Prostate gland (tissue), 2 donors: Measurements from ENCODE around the gene ZCCHC2. TPM values are rescaled to one million over a fixed set of nuclear protein-coding genes. Genes with fewer than 3 reads are reported as not detected.

Experiments used
- DNase-seq: peaks from one replicate; pipeline ENCODE4 v3.0.0-alpha.2; 2019; ENCODE audit warnings: low spot score
- H3K27ac ChIP-seq, 2 donors: fragments of 200-600 bp; sonication (generic); 2 replicates each; pipeline ENCODE4 v1.5.1; 2017 to 2019
- H3K27me3 ChIP-seq: fragments of 200-600 bp; sonication (generic); replicated peaks from 2 replicates; pipeline ENCODE4 v1.5.1; 2019; ENCODE audit not compliant: insufficient read depth
- H3K36me3 ChIP-seq, 2 donors: fragments of 200-600 bp; sonication (generic); 1 replicate in 1 of 2; 2 replicates in 1 of 2; pipeline versions ENCODE4 v1.5.1 to v1.8.1; 2017 to 2019
- H3K4me1 ChIP-seq: fragments of 200-600 bp; sonication (generic); replicated peaks from 2 replicates; pipeline ENCODE4 v1.5.1; 2019
- H3K4me3 ChIP-seq, 2 donors: fragments of 200-600 bp; sonication (generic); 2 replicates each; pipeline ENCODE4 v1.5.1; 2017 to 2019
- H3K9me3 ChIP-seq: fragments of 200-600 bp; sonication (generic); 2 replicates; pipeline ENCODE4 v1.5.1; 2017
- POLR2A ChIP-seq: fragments of 450-650 bp; IDR thresholded peaks from one replicate; pipeline ENCODE4 v1.6.1; 2016; ENCODE audit warnings: antibody characterized with exemption, mild to moderate bottlenecking
- POLR2AphosphoS5 ChIP-seq: sonication (generic); formaldehyde crosslinking; IDR thresholded peaks from one replicate; pipeline ENCODE4 v1.6.1; 2017; ENCODE audit warnings: antibody characterized with exemption
- WGBS: methylation state at CpG from one replicate; pipeline ENCODE4 v1.1.5; 2018; 5-methylcytosine and 5-hydroxymethylcytosine counted together
- intact Hi-C: fragments of 100-400 bp; cut with DNase I; formaldehyde crosslinking; loops from one replicate; pipeline ENCODE4 v1.14.2; 2022
- total RNA-seq, 2 donors: library from RNA; depleted of rRNA; stranded (reverse); fragments of >200 nt; gene quantifications; one replicate each; pipeline ENCODE4 v1.1.0, GENCODE V29; 2016
- TF ChIP-seq, protein P1 (sequence below), 4 experiments: fragments of 200-600 bp in 2 of 4; fragments of 450-650 bp in 2 of 4; sonication (generic) in 2 of 4; IDR thresholded peaks; 1 replicate in 3 of 4; 2 replicates in 1 of 4; pipeline ENCODE4 v1.5.1; 2016 to 2019; ENCODE audit warnings: antibody characterized with exemption in 4 of 4, mild to moderate bottlenecking in 2 of 4, moderate library complexity in 2 of 4

Gene ZCCHC2
- total RNA-seq, 2 donors from 2014 or later: 18.7 to 39.4 TPM

DNA sequence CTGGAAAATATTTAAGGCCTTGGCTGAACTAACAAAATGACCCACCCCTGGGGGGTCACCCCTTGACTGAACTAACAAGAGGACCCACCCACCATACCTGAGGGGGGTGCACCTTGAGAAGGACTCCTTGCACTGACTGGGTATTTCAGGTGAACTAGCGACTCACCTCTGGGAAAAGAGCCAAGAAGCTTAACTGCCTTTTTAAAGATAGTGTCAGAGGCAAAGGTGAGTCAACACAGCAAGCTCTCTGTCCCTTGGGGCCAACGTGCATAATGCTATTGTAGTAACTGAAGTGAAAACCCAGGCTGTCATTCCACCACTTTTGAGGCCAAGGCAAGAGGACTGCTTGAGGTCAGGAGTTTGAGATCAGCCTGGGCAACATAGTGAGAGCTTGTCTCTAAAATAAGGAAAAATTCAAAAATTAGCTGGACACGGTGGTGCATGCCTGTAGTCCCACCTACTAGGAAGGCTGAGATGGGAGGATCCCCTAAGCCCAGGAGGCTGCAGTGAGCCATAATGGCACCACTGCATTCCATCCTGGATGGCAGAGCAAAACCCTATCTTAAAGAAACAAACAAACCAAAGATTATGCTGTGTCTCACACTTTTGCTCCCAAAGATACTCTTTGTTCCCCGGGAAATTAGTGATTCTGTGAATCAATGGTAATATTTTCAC is 36.4 kb upstream of the ZCCHC2 start:
- TF ChIP-seq POLR2AphosphoS5: no peak
- no peak for TF ChIP-seq POLR2A
- TF ChIP-seq, protein P1, sequence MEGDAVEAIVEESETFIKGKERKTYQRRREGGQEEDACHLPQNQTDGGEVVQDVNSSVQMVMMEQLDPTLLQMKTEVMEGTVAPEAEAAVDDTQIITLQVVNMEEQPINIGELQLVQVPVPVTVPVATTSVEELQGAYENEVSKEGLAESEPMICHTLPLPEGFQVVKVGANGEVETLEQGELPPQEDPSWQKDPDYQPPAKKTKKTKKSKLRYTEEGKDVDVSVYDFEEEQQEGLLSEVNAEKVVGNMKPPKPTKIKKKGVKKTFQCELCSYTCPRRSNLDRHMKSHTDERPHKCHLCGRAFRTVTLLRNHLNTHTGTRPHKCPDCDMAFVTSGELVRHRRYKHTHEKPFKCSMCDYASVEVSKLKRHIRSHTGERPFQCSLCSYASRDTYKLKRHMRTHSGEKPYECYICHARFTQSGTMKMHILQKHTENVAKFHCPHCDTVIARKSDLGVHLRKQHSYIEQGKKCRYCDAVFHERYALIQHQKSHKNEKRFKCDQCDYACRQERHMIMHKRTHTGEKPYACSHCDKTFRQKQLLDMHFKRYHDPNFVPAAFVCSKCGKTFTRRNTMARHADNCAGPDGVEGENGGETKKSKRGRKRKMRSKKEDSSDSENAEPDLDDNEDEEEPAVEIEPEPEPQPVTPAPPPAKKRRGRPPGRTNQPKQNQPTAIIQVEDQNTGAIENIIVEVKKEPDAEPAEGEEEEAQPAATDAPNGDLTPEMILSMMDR (IDR thresholded peaks at IDR 0.05): no peak
- 58% methylated on average over 4 of the region's 4 CpGs for WGBS
- Histone ChIP-seq H3K27ac (no peak overlapping the region), H3K27me3 (no peaks in the 10 kb centered on the region), H3K36me3 (no peaks in the 10 kb centered on the region), H3K4me1 (no peaks in the 10 kb centered on the region), H3K4me3 (no peak overlapping the region), H3K9me3 (no peaks in the 10 kb centered on the region)
- intact Hi-C loops: no loop called here
- DNase-seq: no peak

DNA sequence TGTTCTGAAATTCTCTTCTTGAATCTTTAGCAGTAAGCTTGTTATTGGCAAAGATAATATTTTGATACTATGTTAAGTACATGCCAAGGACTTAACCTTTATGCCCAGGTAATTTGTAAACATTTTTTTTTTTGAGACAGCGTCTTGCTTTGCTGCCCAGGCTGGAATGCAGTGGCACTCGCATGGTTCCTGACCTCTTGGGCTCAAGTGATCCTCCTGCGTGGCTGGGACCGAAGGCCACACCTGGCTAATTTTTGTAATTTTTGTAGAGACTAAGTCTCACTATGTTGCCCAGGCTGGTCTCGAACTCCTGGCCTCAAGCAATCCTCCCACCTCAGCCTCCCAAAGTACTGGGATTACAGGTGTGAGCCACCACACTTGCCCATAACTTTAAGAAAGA is 35.7 kb upstream of the ZCCHC2 start:
- H3K4me1 ChIP-seq: no peaks in the 10 kb centered on the region
- WGBS: 95% methylated on average over 5 of the region's 5 CpGs
- TF ChIP-seq POLR2AphosphoS5: no peak
- TF ChIP-seq, protein P1 (IDR thresholded peaks at IDR 0.05): no peak
- no peak for TF ChIP-seq POLR2A
- H3K27ac ChIP-seq: no peak overlapping the region
- H3K27me3 ChIP-seq: no peaks in the 10 kb centered on the region
- no peaks in the 10 kb centered on the region for H3K36me3 ChIP-seq
- no peak overlapping the region for H3K4me3 ChIP-seq
- H3K9me3 ChIP-seq: no peaks in the 10 kb centered on the region
- DNase-seq: no peak
- intact Hi-C loops: no loop called here

DNA sequence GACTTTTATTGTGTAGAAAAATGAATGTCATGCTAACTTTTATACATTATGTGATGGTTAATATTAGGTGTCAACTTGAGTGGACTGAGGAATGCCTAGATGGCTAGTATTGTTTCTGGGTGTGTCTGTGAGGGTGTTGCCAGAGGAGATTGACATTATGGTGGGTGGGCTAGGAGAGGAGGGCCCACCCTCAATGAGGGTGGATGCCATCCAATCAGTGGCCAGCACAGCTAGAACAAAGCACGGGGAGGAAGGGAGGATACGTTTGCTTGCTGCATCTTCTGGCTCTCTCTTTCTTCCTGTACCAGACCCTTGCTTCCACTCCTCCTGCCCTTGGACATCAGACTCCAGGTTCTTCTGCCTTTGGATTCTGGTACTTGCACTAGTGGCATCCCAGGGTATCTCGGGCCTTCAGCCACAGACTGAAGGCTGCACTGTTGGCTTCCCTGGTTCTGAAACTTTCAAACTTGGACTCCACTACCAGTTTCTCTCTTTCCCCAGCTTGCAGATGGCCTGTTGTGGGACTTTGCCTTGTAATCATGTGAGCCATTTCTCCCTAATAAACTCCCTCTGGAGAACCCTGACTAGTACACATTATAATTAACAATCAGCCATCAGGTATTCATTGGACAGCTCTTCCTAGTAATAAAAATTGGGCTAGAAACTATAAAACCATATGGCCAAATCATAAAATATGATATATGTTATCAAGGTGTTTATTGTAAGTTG is 31.7 kb upstream of the ZCCHC2 start:
- H3K4me3 ChIP-seq: no peak overlapping the region
- no peak for DNase-seq
- no peak overlapping the region for H3K27ac ChIP-seq
- no peaks in the 10 kb centered on the region for H3K36me3 ChIP-seq
- H3K27me3 ChIP-seq: no peaks in the 10 kb centered on the region
- WGBS: 67% methylated on average over 3 of the region's 3 CpGs
- H3K4me1 ChIP-seq: no peaks in the 10 kb centered on the region
- TF ChIP-seq POLR2AphosphoS5: no peak
- no peak for TF ChIP-seq POLR2A
- TF ChIP-seq, protein P1 (IDR thresholded peaks at IDR 0.05): no peak
- no peaks in the 10 kb centered on the region for H3K9me3 ChIP-seq
- intact Hi-C loops: no loop called here

DNA sequence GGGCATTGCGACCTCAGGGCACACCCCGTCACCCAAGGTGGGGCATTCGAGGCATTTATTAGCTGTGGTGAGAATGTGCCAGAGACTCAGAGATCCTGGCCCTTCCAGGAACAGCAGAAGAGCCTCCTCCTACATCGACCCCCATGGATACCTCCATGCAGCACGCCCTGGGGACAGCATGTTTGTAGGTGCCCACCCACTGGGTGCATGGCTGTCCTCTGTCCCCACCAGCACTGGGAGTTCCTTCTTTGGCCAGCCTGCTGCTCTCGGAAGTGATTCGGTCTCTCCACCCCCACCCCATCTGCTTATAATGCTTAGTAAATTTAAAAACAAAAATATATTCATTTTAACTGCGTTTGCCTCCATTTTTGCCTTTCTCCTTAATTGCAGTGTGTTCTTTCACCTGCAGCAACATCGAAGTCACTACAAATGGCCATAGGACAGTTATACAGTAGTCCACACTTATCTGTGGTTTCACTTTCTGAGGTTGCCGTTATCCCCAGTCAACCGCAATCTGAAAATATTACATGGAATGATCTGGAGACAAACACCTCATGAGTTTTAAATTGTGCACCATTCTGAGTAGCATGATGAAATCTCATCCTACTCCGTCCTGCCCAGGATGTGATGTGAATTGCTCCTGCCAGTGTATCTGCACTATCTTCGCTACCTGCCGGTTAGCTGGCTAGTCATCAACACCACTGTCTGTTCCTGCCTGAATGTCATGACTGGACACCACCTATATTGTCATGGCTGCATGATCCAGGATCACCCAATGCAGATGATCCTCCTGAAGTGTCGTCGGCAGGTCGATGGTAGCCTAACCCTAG is 29.6 kb upstream of the ZCCHC2 start:
- Histone ChIP-seq H3K4me3 (no peak overlapping the region), H3K36me3 (no peaks in the 10 kb centered on the region), H3K9me3 (no peaks in the 10 kb centered on the region), H3K4me1 (no peaks in the 10 kb centered on the region), H3K27ac (no peak overlapping the region), H3K27me3 (no peaks in the 10 kb centered on the region)
- intact Hi-C loops: no loop called here
- WGBS: 91% methylated on average over 17 of the region's 17 CpGs
- TF ChIP-seq, protein P1 (IDR thresholded peaks at IDR 0.05): no peak
- TF ChIP-seq POLR2AphosphoS5: no peak
- no peak for TF ChIP-seq POLR2A
- no peak for DNase-seq
